Measurements from ENCODE around the gene GRIK3. TPM values are rescaled to one million over a fixed set of nuclear protein-coding genes. Genes with fewer than 3 reads are reported as not detected.

Gene GRIK3
- total and polyA plus RNA-seq, 2 experiments from 2014 or later, result 0.31 to 2.9 TPM

DNA sequence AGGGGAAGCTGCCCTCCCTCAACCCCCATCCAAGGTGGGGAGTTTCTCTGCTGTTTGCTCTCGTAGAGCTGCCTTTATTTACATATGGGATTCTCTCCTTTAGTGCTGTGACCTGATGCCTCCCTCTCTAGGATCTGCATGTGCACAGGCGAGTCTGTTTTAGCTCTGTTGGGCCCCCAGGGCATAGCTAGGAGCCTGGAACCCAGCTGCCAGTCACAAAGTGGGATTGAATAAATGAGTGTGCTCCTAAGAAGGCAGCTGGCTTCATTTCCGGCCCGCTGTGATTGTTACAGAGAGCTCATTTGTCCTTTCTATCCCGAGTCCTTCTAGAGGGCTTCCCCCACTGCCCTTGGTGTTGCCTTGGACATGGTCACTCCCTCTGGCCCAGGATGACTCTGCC, 176.6 kb downstream of the GRIK3 start:
- no peaks in the 10 kb centered on the region for H3K36me3 ChIP-seq (ENCODE audit: insufficient read depth)
- ATAC-seq (peak; percentile 16; the same call in 1 of the 3 replicates), DNase-seq (ENCODE audit: low spot score) (no peak)
- no peak overlapping the region for H3K27ac Mint-ChIP-seq
- peaks cover 12% of the 10 kb centered on the region for H3K4me1 ChIP-seq (ENCODE audit: insufficient read depth)
- H3K4me2 ChIP-seq, result no peak overlapping the region
- H3K36me3 Mint-ChIP-seq (ENCODE audit: low read depth), result no peaks in the 10 kb centered on the region; the same call in 2 of the 3 replicates
- no peak for TF ChIP-seq STAT1 (IDR thresholded peaks at IDR 0.05; ENCODE audit: unreplicated experiment)
- no peak for TF ChIP-seq EZH2 (IDR thresholded peaks at IDR 0.05; ENCODE audit: low read depth, unreplicated experiment)
- TF ChIP-seq CREB1 (CRISPR knock-in tag; IDR thresholded peaks at IDR 0.05; ENCODE audit: low read depth), result no peak
- TF ChIP-seq, protein P1, sequence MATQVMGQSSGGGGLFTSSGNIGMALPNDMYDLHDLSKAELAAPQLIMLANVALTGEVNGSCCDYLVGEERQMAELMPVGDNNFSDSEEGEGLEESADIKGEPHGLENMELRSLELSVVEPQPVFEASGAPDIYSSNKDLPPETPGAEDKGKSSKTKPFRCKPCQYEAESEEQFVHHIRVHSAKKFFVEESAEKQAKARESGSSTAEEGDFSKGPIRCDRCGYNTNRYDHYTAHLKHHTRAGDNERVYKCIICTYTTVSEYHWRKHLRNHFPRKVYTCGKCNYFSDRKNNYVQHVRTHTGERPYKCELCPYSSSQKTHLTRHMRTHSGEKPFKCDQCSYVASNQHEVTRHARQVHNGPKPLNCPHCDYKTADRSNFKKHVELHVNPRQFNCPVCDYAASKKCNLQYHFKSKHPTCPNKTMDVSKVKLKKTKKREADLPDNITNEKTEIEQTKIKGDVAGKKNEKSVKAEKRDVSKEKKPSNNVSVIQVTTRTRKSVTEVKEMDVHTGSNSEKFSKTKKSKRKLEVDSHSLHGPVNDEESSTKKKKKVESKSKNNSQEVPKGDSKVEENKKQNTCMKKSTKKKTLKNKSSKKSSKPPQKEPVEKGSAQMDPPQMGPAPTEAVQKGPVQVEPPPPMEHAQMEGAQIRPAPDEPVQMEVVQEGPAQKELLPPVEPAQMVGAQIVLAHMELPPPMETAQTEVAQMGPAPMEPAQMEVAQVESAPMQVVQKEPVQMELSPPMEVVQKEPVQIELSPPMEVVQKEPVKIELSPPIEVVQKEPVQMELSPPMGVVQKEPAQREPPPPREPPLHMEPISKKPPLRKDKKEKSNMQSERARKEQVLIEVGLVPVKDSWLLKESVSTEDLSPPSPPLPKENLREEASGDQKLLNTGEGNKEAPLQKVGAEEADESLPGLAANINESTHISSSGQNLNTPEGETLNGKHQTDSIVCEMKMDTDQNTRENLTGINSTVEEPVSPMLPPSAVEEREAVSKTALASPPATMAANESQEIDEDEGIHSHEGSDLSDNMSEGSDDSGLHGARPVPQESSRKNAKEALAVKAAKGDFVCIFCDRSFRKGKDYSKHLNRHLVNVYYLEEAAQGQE (IDR thresholded peaks at IDR 0.05; ENCODE audit: unreplicated experiment), result no peak
- no peak for TF ChIP-seq NANOG (IDR thresholded peaks at IDR 0.05; ENCODE audit: borderline replicate concordance)
- TF ChIP-seq JUNB (IDR thresholded peaks at IDR 0.05; ENCODE audit: unreplicated experiment), result no peak
- TF ChIP-seq ZNF114 (CRISPR knock-in tag; IDR thresholded peaks at IDR 0.05), result no peak
- TF ChIP-seq, protein P2, sequence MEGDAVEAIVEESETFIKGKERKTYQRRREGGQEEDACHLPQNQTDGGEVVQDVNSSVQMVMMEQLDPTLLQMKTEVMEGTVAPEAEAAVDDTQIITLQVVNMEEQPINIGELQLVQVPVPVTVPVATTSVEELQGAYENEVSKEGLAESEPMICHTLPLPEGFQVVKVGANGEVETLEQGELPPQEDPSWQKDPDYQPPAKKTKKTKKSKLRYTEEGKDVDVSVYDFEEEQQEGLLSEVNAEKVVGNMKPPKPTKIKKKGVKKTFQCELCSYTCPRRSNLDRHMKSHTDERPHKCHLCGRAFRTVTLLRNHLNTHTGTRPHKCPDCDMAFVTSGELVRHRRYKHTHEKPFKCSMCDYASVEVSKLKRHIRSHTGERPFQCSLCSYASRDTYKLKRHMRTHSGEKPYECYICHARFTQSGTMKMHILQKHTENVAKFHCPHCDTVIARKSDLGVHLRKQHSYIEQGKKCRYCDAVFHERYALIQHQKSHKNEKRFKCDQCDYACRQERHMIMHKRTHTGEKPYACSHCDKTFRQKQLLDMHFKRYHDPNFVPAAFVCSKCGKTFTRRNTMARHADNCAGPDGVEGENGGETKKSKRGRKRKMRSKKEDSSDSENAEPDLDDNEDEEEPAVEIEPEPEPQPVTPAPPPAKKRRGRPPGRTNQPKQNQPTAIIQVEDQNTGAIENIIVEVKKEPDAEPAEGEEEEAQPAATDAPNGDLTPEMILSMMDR (conservative IDR thresholded peaks at IDR 0.05; ENCODE audit: low read depth in 2 of 2), result no peak
- no peak for TF ChIP-seq ZNF331 (CRISPR knock-in tag; IDR thresholded peaks at IDR 0.05; ENCODE audit: low read depth)
- TF ChIP-seq EZH2phosphoT487 (IDR thresholded peaks at IDR 0.05; ENCODE audit: unreplicated experiment), result no peak
- TF ChIP-seq, protein P3, sequence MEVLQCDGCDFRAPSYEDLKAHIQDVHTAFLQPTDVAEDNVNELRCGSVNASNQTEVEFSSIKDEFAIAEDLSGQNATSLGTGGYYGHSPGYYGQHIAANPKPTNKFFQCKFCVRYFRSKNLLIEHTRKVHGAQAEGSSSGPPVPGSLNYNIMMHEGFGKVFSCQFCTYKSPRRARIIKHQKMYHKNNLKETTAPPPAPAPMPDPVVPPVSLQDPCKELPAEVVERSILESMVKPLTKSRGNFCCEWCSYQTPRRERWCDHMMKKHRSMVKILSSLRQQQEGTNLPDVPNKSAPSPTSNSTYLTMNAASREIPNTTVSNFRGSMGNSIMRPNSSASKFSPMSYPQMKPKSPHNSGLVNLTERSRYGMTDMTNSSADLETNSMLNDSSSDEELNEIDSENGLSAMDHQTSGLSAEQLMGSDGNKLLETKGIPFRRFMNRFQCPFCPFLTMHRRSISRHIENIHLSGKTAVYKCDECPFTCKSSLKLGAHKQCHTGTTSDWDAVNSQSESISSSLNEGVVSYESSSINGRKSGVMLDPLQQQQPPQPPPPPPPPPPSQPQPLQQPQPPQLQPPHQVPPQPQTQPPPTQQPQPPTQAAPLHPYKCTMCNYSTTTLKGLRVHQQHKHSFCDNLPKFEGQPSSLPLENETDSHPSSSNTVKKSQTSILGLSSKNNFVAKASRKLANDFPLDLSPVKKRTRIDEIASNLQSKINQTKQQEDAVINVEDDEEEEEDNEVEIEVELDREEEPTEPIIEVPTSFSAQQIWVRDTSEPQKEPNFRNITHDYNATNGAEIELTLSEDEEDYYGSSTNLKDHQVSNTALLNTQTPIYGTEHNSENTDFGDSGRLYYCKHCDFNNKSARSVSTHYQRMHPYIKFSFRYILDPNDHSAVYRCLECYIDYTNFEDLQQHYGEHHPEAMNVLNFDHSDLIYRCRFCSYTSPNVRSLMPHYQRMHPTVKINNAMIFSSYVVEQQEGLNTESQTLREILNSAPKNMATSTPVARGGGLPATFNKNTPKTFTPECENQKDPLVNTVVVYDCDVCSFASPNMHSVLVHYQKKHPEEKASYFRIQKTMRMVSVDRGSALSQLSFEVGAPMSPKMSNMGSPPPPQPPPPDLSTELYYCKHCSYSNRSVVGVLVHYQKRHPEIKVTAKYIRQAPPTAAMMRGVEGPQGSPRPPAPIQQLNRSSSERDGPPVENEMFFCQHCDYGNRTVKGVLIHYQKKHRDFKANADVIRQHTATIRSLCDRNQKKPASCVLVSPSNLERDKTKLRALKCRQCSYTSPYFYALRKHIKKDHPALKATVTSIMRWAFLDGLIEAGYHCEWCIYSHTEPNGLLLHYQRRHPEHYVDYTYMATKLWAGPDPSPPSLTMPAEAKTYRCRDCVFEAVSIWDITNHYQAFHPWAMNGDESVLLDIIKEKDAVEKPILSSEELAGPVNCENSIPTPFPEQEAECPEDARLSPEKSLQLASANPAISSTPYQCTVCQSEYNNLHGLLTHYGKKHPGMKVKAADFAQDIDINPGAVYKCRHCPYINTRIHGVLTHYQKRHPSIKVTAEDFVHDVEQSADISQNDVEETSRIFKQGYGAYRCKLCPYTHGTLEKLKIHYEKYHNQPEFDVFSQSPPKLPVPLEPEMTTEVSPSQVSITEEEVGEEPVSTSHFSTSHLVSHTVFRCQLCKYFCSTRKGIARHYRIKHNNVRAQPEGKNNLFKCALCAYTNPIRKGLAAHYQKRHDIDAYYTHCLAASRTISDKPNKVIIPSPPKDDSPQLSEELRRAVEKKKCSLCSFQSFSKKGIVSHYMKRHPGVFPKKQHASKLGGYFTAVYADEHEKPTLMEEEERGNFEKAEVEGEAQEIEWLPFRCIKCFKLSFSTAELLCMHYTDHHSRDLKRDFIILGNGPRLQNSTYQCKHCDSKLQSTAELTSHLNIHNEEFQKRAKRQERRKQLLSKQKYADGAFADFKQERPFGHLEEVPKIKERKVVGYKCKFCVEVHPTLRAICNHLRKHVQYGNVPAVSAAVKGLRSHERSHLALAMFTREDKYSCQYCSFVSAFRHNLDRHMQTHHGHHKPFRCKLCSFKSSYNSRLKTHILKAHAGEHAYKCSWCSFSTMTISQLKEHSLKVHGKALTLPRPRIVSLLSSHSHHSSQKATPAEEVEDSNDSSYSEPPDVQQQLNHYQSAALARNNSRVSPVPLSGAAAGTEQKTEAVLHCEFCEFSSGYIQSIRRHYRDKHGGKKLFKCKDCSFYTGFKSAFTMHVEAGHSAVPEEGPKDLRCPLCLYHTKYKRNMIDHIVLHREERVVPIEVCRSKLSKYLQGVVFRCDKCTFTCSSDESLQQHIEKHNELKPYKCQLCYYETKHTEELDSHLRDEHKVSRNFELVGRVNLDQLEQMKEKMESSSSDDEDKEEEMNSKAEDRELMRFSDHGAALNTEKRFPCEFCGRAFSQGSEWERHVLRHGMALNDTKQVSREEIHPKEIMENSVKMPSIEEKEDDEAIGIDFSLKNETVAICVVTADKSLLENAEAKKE (CRISPR knock-in tag; IDR thresholded peaks at IDR 0.05), result no peak
- TF ChIP-seq, protein P4, sequence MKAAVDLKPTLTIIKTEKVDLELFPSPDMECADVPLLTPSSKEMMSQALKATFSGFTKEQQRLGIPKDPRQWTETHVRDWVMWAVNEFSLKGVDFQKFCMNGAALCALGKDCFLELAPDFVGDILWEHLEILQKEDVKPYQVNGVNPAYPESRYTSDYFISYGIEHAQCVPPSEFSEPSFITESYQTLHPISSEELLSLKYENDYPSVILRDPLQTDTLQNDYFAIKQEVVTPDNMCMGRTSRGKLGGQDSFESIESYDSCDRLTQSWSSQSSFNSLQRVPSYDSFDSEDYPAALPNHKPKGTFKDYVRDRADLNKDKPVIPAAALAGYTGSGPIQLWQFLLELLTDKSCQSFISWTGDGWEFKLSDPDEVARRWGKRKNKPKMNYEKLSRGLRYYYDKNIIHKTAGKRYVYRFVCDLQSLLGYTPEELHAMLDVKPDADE (IDR thresholded peaks at IDR 0.05), result no peak
- TF ChIP-seq POLR2AphosphoS5 (IDR thresholded peaks at IDR 0.05; ENCODE audit: low read depth), result no peak
- no peaks in the 10 kb centered on the region for H3K9me2 ChIP-seq (ENCODE audit: insufficient read depth)
- no peak overlapping the region for H3K4me3 Mint-ChIP-seq
- H3K79me2 ChIP-seq (replicated peaks; ENCODE audit: insufficient read depth), result no peaks in the 10 kb centered on the region
- no peaks in the 10 kb centered on the region for H3K27me3 ChIP-seq (ENCODE audit: insufficient read depth)
- no peaks in the 10 kb centered on the region for H3F3A ChIP-seq (replicated peaks; ENCODE audit: low read depth)
- no peaks in the 10 kb centered on the region for H3K9me3 Mint-ChIP-seq
- H3K27me3 Mint-ChIP-seq (ENCODE audit: insufficient read depth, low read depth, poor library complexity), result peaks cover 10% of the 10 kb centered on the region
- no peaks in the 10 kb centered on the region for H4K20me1 ChIP-seq (replicated peaks; ENCODE audit: insufficient read depth)
- H3K4me3 ChIP-seq, result no peak overlapping the region
- H3K4me1 Mint-ChIP-seq, result peaks cover 30% of the 10 kb centered on the region
- H2AFZ ChIP-seq, result no peak overlapping the region
- no peak overlapping the region for H3K27ac ChIP-seq (ENCODE audit: low read depth)
